Activated naive CD4-positive, alpha-beta T cell treated with anti-CD3 and anti-CD28 coated beads for 36 hours (primary cell): ENCODE measurements around the gene WRAP73. TPM values are rescaled to one million over a fixed set of nuclear protein-coding genes. Genes with fewer than 3 reads are reported as not detected.

Experiments used
- CTCF ChIA-PET: fragments of 350-600 bp; sonication (Branson Sonifier 250); formaldehyde crosslinking; loops from one replicate; lab custom pipeline; 2021; ENCODE audit warnings: antibody characterized with exemption; lab: Charles Lee
- DNase-seq: peaks from one replicate; pipeline ENCODE4 v3.0.0-alpha.2; 2020
- H3K27ac Mint-ChIP-seq: one replicate; pipeline ENCODE4 v1.8.0; 2021; ENCODE audit warnings: mild to moderate bottlenecking, mixed read lengths
- H3K27me3 Mint-ChIP-seq: one replicate; pipeline ENCODE4 v1.8.0; 2021; ENCODE audit warnings: low read depth, mixed read lengths
- H3K36me3 Mint-ChIP-seq: one replicate; pipeline ENCODE4 v1.8.0; 2021; ENCODE audit warnings: low read depth, mixed read lengths
- H3K4me1 Mint-ChIP-seq: one replicate; pipeline ENCODE4 v1.8.0; 2021; ENCODE audit warnings: low read depth, mixed read lengths
- H3K4me3 Mint-ChIP-seq: one replicate; pipeline ENCODE4 v1.8.0; 2021; ENCODE audit warnings: mild to moderate bottlenecking, moderate library complexity, mixed read lengths
- H3K9me3 Mint-ChIP-seq: one replicate; pipeline ENCODE4 v1.8.0; 2021; ENCODE audit warnings: mixed read lengths
- intact Hi-C: fragments of 100-400 bp; cut with micrococcal nuclease; formaldehyde crosslinking; loops from one replicate; pipeline ENCODE4 v1.15.1; 2023
- total RNA-seq, 2 experiments: library from RNA; stranded (reverse); gene quantifications; one replicate each; pipeline ENCODE4 v1.2.3, GENCODE V29; 2021

The WRAP73 gene
- total RNA-seq, 2 experiments from 2014 or later = 32.4 to 35.4 TPM

DNA sequence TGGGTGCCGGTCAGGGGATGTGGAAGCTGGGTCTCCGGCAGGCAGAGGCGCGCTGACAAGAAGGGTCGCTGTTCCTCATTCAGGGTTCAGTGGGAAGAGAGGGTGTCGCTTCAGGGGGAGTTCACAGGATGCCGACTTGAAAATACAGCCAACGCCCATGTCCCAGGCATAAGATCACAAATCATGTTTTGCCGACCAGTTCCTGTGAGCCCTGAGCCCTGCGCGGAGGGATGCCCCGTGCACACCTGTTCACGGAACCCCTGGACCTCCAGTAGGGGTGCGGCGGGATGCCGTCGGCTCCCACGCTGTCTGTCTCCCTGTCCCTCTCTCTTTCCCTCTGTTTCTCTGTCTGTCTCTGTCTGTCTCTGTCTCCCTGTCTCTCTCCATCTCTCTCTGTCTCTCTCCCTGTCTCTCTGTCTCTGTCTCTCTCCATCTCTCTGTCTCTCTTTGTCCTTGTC lies 29.2 kb upstream of the WRAP73 start:
- H3K9me3 Mint-ChIP-seq = no peaks in the 10 kb centered on the region
- H3K4me3 Mint-ChIP-seq = no peak overlapping the region
- peaks cover 24% of the 10 kb centered on the region for H3K4me1 Mint-ChIP-seq
- peaks cover 7% of the 10 kb centered on the region for H3K27me3 Mint-ChIP-seq
- H3K36me3 Mint-ChIP-seq = no peaks in the 10 kb centered on the region
- CTCF ChIA-PET = no interaction called here
- intact Hi-C loops = no loop called here
- no peak for DNase-seq
- H3K27ac Mint-ChIP-seq = no peak overlapping the region

DNA sequence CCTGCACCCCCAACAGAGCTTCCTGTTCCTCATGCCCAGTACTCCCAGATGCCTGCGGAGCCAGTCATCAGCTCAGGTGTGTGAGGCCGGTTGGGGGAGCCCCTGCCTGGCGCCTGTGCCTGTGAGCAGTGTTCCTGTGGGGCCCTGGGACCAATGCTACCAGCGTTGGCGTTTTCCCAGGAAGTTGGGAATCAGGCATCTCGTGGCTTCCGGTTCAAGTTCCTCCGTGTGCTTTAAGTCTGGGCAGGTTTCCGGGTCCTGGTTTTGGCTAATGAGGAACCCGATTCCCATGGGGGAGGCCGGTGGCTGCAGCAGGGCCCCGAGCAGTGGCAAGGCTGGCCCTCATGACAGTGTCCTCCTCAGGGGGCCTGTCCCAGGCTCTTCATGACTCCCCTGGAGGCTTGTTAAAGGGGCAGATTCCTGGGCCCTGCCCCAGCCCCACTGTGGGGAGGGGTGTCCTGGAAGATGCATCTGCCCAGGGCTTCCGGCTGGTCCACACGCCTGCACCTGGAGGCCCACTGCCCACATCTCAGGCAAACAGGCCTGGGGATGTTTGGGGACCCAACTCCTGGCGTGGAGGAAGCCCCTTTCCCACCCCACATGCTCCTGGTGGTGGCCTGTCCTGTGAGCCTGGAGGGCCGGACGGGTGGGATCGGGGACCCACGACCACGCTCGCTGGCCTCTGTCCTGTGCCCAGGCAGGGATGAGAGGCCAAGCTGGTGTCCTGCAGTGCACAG lies 28.6 kb upstream of the WRAP73 start:
- Mint-ChIP-seq H3K4me1 (peaks cover 24% of the 10 kb centered on the region), H3K36me3 (no peaks in the 10 kb centered on the region), H3K27ac (no peak overlapping the region), H3K4me3 (no peak overlapping the region), H3K9me3 (no peaks in the 10 kb centered on the region), H3K27me3 (peaks cover 7% of the 10 kb centered on the region)
- intact Hi-C loops = no loop called here
- CTCF ChIA-PET = no interaction called here
- peak; percentile 18 for DNase-seq

DNA sequence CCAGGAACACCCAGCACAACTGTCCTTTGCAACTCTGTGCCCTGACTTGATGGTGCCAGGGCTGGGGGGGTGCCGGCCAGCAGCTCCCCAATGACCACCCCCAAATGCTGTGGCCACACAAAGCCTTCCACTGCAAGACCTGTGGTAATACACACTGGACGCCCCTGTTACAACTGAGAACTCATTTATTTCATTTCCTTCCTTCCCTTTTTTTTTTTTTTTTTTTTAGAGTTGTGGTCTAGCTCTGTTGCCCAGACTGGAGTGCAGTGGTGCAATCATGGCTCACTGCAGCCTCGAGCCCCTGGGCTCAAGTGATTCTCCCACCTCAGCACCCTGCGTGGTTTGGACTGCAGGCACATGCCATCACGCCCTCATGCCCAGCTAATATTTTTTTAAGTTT lies 27.6 kb upstream of the WRAP73 start:
- Mint-ChIP-seq H3K4me1 (peaks cover 24% of the 10 kb centered on the region), H3K27ac (no peak overlapping the region), H3K27me3 (peaks cover 7% of the 10 kb centered on the region), H3K36me3 (no peaks in the 10 kb centered on the region), H3K4me3 (no peak overlapping the region), H3K9me3 (no peaks in the 10 kb centered on the region)
- intact Hi-C loops = no loop called here
- no peak for DNase-seq
- CTCF ChIA-PET = interaction anchor here (0.8 kb wide), 1 partner anchor 28 kb away, joined by 3 read pairs; no protein-coding TSS in a partner anchor

- Mint-ChIP-seq H3K9me3 (no peaks in the 10 kb centered on the region), H3K27ac (no peak overlapping the region), H3K4me3 (no peak overlapping the region), H3K4me1 (peaks cover 24% of the 10 kb centered on the region), H3K27me3 (peaks cover 7% of the 10 kb centered on the region), H3K36me3 (no peaks in the 10 kb centered on the region)
- intact Hi-C loops = no loop called here
- CTCF ChIA-PET = interaction anchor here (0.8 kb wide), 1 partner anchor 27 kb away, joined by 3 read pairs; no protein-coding TSS in a partner anchor
- peak; percentile 13 for DNase-seq
Measured at GRCh38 chr1:3676581-3677470, 26.9 kb upstream of the WRAP73 start.

- CTCF ChIA-PET = no interaction called here
- DNase-seq = no peak
- Mint-ChIP-seq H3K27me3 (peaks cover 7% of the 10 kb centered on the region), H3K4me3 (no peak overlapping the region), H3K9me3 (no peaks in the 10 kb centered on the region), H3K4me1 (peaks cover 24% of the 10 kb centered on the region), H3K27ac (no peak overlapping the region), H3K36me3 (no peaks in the 10 kb centered on the region)
- intact Hi-C loops = no loop called here
Measured at GRCh38 chr1:3675436-3675835, 25.5 kb upstream of the WRAP73 start.

GRCh38 chr1:3674100-3675094 lies 24.5 kb upstream of the WRAP73 start:
- Mint-ChIP-seq H3K36me3 (no peaks in the 10 kb centered on the region), H3K4me1 (peaks cover 18% of the 10 kb centered on the region), H3K27me3 (peaks cover 1% of the 10 kb centered on the region), H3K4me3 (no peak overlapping the region), H3K9me3 (no peaks in the 10 kb centered on the region), H3K27ac (no peak overlapping the region)
- DNase-seq = no peak
- intact Hi-C loops = no loop called here
- CTCF ChIA-PET = no interaction called here

DNA sequence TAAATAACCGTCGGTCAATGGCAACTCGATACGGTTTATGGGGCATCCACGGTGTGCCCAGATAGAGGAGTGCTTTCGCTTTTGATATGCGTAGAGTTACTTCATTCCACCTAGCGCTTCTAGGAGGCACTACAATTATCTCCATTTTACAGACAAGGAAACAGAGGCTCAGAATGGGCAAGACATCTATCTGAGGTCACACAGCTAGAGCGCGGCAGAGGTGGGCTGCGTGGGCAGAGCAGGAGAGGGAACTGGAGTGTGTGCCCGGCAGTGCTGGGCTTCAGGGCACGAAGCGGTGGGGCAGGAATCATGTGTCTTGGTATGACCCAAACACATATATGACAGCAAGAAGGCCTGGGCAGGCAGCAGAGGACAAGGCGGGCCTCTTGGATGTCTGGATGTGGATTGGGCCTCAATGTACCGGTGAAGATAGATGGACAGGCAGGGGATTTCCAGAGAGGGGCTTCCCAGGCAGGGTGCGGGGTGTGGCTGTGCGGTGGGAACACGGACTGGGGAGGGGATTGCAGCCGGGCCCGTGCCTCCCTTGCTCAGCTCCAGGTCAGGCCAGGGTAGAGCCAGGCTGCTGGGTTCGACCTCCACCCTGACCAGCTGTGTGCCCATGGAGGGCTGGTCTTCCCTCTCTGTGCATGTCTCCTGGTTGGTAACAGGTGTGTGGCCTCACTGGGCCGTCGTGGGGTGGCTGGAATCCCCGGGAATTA lies 23.6 kb upstream of the WRAP73 start:
- Mint-ChIP-seq H3K27me3 (peaks cover under 1% of the 10 kb centered on the region), H3K36me3 (no peaks in the 10 kb centered on the region), H3K27ac (no peak overlapping the region), H3K4me3 (no peak overlapping the region), H3K9me3 (no peaks in the 10 kb centered on the region), H3K4me1 (peaks cover 12% of the 10 kb centered on the region)
- no peak for DNase-seq
- CTCF ChIA-PET = no interaction called here
- intact Hi-C loops = no loop called here

GRCh38 chr1:3672971-3673361 lies 23.1 kb upstream of the WRAP73 start:
- H3K36me3 Mint-ChIP-seq = no peaks in the 10 kb centered on the region
- peaks cover 10% of the 10 kb centered on the region for H3K4me1 Mint-ChIP-seq
- peaks cover 6% of the 10 kb centered on the region for H3K27me3 Mint-ChIP-seq
- no peak overlapping the region for H3K4me3 Mint-ChIP-seq
- H3K27ac Mint-ChIP-seq = no peak overlapping the region
- CTCF ChIA-PET = no interaction called here
- intact Hi-C loops = no loop called here
- no peaks in the 10 kb centered on the region for H3K9me3 Mint-ChIP-seq
- DNase-seq = no peak

GRCh38 chr1:3672231-3672970 lies 22.5 kb upstream of the WRAP73 start:
- H3K27ac Mint-ChIP-seq = no peak overlapping the region
- H3K27me3 Mint-ChIP-seq = peaks cover 8% of the 10 kb centered on the region
- no peak for DNase-seq
- no peaks in the 10 kb centered on the region for H3K9me3 Mint-ChIP-seq
- H3K4me3 Mint-ChIP-seq = no peak overlapping the region
- intact Hi-C loops = no loop called here
- CTCF ChIA-PET = no interaction called here
- peaks cover 5% of the 10 kb centered on the region for H3K4me1 Mint-ChIP-seq
- no peaks in the 10 kb centered on the region for H3K36me3 Mint-ChIP-seq

GRCh38 chr1:3671371-3672180 lies 21.7 kb upstream of the WRAP73 start:
- H3K27me3 Mint-ChIP-seq = peaks cover 10% of the 10 kb centered on the region
- H3K27ac Mint-ChIP-seq = no peak overlapping the region
- CTCF ChIA-PET = no interaction called here
- intact Hi-C loops = no loop called here
- H3K36me3 Mint-ChIP-seq = no peaks in the 10 kb centered on the region
- no peak overlapping the region for H3K4me3 Mint-ChIP-seq
- no peak for DNase-seq
- no peaks in the 10 kb centered on the region for H3K4me1 Mint-ChIP-seq
- H3K9me3 Mint-ChIP-seq = no peaks in the 10 kb centered on the region
